ENCODE measurements around the gene IFIT1B.

The IFIT1B gene

GRCh38 chr10:89414146-89414878, 36.5 kb downstream of the IFIT1B start, which contains the start of gene IFIT5:
TSS of gene IFIT5 (plus strand) at chr10:89414568. CDS start at chr10:89414799, 231 bp downstream.
- peak; percentile 24 for DNase-seq

DNA sequence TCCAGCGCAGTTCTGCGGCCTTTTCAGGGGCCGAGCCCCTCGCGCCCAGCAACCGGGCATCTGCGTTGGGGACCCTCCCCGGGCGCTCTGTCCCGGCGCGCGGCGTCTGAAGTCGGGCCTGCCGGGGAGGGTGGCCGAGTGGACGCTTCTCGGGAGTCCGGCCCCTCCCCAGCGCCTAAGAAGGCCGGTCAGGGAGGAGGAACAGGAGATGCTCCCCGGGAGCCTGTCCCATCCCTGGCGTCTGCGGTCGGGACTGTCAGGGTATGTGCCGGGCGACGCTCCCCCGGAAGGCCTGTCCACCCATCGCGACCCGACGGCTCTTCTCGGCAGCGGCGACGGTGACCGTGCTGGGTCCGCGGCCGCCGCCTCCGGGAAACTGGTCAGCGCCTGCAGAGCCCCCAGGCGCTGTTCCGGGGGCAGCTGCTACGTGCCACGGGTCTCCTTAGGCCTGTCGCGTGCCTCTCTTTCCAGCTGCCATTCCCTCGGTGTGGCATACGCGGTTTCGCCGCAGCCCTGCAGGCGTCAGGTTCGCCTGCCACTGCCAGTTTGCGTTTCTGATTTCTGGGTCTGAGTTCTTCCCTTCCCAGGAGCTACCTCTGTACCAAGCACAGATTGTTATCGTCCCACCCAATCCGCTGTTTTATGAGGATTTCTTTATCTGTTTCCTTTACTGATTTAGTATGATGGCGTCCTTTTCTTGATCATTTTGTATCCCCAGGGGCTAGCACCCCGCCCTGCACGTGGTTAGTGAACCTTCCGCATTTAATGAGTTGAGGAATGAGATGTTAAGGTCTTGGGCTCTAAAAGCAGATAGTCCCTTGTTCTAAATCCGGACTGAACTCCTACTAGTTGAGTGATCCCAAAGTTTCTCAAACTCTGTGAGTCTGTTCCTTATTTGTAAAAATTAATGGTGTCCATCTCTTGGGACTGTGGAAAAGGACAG, 37.3 kb downstream of the IFIT1B start:
- no peak for DNase-seq

GRCh38 chr10:89416465-89416864, 38.6 kb downstream of the IFIT1B start:
- DNase-seq: no peak

DNA sequence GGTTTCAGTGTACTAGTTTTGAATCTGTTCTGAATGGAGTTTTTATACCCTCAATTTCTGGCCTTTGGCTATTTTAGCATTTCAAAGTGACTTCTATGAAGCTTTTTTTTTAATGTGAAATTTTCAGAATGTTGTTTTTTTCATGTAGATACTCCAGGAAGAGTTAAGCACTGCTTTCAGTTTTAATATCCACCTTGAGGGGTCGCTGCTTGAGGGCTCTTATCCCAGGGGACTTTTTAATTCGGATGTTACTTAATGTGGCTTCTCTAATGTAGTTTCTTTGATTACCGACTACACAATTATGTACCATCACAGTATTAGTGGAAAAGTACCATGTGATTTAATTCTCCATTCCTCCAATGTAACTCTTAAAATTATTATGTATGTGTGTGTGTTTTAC, 41.7 kb downstream of the IFIT1B start:
- no peak for DNase-seq

DNA sequence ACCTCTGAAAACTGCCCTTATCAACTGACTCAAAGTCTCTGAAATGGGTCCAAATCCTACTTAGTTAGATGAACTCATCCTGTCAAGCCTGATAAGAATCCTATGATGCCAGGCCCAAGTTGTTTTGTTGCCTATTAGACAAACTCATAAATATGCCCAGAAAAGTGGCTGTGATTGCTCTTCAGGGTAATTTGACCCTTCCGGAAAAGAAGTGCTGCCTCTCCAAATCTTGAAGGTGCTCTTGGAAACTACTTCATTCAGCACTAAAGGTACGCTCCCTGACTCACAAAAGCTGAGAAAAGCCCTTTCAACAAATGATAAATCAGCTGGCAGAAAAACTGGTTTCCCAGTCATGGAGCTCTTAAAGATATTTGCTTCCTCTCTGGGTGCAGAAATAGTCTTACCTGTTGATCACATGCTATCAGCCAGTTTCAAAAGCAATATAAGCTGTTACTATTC, 43.2 kb downstream of the IFIT1B start:
- DNase-seq: no peak

DNA sequence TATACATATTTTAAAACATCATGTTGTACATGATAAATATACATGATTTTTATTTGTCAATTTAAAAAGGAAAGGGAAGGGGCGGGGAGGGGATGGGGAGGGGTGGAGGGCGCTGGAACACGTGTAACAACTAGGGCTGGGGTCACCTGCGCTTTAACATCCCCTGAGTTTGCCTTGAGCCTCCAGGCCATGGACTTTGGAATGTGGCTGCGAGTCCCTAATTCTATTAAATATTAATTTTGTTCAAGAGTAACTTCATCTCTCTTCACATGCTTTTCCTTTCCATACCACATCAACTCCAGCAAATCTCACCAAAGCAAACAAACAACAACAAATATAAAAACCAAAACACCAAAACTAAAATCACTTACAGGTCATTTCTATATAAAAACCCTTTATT, 47.1 kb downstream of the IFIT1B start:
- no peak for DNase-seq

DNA sequence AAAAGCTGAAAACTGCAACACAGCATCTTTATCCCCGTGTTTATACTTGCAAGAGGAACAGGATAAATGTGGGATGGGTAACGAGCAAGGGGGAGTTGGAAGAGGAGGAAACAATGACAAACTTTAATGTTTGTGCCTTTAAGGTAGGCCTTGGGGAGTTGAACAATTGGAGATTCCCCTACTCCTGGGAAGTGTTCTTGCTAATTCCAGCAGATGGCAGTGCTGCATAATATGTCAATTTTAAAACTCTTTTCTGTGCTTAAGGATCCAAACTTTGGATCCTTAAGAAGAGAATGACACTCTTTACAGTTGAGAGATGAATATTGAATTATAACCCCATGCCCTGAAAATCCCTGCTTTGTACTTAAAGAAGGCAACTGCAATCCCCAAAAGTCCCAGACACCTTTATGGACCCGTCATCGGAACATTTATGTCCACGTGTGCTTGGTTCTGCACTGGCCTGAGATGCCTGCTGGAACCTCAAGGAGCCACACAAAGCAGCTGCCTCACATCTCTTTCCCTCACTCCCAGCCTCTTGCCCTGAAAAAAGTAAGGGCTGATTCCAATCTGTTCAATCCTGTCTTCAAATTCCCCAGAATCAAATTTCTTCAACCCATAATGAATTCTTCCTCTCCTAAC, 48.5 kb downstream of the IFIT1B start:
- DNase-seq: no peak

DNA sequence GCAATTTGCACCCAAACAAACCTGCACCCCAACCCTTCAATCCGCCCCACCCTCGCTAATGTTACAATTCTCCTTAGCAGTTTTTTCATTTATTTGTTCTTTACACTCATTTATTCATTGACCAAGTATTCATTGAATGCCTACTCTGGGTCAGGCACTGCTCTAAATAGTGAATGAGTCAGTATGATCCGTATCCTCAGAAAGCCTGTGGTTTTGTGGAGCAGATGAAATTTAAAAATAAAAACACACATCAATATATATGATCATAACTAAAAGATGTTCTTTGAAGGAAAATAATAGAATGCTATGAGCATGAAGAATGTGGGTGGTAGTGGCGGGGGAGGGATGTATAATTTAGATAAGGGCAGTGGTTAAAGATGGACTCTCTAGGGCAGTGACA, 49.8 kb downstream of the IFIT1B start:
- DNase-seq: no peak

DNA sequence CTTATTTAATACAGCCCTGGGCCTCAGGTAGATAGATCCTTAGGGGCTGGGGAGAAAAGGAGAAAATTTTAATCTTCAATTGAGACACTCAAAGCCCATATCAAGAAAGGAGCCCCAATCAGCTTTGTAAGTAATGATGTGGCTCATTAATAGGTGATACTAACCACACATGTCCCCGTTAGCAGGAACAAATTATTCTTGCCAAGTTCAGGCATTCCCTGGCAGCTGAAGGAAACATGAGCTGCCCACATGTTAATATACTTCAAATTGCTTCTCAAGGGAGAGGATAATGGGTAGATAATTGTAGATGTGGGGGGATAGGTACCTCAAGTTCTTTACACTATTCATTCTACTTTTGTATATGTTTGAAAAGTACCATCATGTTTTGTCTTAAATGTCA, 51.0 kb downstream of the IFIT1B start:
- no peak for DNase-seq

GRCh38 chr10:89431977-89432376, 54.1 kb downstream of the IFIT1B start:
- no peak for DNase-seq
